ENCODE data around the gene LHX2.

The LHX2 gene

DNA sequence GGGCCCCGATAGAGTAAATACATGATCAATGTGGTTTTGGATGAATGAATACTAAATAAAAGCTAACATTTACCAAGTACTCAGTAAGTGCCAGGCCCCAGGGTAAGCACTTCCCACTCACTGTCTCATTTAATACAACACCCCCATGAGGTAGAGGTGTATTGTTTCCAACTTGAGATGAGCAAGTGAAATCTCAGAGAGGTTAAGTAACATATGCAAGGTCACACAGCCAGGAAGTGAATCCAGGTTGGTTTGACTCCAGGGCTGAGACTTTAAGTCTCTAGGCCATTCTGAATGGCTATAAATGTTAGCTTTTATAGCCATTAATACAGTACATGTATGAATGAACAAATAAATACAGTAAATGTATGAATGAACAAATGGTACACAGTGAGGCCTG lies 39.4 kb downstream of the LHX2 start:
- in situ Hi-C loops (cut with HindIII; ENCODE audit: low sequenced_read_pairs): no loop called here

DNA sequence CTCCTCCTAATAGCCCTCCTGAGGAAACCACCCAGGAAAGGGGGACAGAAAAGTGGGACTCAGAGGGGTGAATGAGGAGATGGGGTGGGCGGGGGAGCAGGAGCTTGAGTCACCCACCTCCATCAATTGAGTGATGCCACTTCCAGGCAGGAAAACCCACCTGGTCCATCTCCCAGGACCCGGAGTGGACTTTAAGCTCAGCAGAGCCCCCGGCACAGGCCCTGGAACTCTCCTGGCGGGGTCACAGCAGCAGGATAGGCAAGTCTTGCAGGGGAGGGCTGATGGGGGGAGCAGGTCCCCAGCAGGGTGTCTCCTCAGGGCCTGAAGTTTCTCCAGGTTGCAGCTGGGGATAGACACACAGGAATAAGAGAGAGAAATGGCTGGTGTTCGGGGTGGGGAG lies 40.8 kb downstream of the LHX2 start:
- in situ Hi-C loops (cut with HindIII; ENCODE audit: low sequenced_read_pairs): no loop called here

DNA sequence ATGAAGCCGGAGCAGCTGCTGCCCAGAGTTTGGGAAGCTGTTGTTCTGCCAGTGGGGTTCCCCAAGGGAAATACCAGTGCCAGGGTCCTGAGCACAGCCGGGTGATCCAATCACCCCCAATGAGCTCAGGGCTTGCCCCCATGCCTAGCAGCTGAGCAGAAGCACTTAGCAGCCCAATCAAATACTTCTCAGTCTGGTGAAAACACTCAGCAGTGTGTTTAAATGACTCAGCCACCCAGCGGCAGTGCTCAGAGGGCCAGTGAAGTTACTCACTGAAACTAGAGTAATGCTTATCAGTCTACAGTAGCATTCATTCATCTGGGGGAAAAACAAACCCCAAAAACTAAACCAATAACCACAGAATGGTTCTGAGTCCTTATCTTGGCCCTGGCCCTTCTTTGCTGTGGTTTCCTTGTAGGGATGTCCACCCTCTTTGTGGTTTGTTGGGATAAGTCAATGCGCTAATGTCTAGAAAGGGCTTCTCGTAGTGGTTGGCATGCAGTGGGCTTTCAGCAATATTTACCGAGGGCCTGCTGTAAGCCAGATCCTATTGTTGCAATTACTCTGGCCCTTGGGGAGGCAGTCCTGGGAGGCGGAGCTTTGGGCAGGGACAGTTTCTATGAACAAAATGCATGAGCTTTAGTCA lies 43.1 kb downstream of the LHX2 start:
- in situ Hi-C loops (cut with HindIII; ENCODE audit: low sequenced_read_pairs): no loop called here

GRCh38 chr9:124060844-124061605 lies 49.5 kb downstream of the LHX2 start:
- in situ Hi-C loops (cut with HindIII; ENCODE audit: low sequenced_read_pairs): no loop called here

DNA sequence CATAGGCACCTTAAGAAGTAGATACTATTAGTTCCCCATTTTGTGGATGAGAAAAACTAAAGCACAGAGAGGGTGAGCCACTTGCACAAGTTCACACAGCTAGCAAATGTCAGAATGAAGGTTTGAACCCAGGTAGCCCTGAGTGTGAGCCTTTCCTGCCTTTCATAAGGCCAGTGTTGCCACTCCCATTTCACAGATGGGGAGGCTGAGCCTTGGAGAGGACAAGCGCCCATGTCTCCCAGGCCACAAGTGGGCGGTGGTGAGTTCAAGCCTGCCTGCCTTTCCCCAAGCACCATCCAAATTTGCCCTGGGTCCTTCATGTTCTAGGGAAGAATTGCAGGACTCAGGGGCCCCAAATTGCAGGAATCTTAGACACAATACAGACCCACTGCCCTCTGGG lies 50.6 kb downstream of the LHX2 start:
- in situ Hi-C loops (cut with HindIII; ENCODE audit: low sequenced_read_pairs): no loop called here

DNA sequence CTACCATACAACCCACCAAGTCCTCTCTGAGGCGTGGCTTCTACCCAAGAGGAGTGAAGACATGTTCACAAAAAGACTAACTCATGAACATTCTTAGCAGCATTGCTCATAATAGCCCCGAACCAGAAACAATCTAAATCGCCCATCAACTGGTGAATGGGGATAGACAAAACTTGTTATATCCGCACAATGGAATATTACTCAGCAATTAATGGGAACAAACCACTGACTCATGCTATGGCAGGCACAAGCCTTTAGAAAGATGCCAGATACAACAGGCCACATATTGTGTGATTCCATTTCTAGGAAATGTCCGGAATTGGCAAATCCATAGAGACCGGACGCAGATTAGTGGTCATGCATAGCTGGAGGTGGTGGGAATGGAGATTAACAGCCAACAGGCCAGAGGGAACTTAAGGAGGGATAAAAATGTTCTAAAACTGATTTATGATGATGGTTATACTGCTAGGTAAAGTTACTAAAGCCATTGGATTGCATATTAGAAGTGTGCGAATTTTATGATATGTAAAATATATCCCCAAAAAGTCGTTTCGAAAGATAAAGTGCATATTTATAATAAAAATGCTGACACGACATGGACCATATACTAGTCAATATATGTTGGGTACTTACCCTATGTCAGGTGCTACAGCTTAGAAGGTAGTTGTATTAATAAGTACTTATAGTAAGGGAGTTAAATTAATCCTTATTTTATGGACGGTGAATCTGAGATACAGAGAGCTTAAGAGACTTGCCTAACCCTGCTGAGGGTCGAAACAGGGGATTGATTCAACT lies 55.4 kb downstream of the LHX2 start:
- in situ Hi-C loops (cut with HindIII; ENCODE audit: low sequenced_read_pairs): no loop called here

DNA sequence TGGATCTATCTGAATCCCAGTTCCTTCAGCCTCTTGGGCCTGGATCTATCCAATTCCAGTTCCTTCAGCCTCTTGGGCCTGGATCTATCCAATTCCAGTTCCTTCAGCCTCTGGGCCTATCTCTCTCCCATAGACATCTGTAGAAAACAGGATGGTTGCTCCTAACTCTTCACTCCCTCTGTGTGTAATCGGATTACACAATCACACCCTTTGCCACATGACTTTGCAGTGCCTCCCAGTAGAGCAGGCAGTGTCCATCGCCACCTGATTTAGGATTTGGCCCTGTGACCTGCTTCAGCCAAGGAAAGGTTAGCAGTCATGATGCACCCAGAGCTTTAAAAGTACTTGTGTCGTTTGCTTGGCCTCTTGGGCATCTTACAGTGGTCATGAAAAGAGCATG lies 56.7 kb downstream of the LHX2 start:
- in situ Hi-C loops (cut with HindIII; ENCODE audit: low sequenced_read_pairs): no loop called here

DNA sequence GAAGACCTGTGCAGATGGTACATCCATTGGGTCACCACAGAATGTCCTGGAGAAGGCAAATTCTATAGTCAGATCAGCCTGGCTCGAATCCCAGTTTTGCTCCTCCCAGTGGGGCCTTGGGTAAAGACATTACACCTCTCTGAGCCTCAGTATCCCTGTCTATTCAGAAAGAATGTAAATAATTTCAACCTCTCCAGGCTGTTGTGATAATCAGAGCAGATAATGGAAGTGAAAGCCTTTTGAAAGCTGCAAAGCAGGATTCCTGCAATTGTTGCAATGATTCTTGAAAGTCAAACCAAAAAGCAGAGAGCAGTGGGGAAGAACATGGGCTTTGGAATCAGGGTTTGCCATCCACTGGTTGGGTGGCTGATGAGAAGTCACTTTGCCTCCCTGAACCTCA lies 63.2 kb downstream of the LHX2 start:
- in situ Hi-C loops (cut with HindIII; ENCODE audit: low sequenced_read_pairs): no loop called here

DNA sequence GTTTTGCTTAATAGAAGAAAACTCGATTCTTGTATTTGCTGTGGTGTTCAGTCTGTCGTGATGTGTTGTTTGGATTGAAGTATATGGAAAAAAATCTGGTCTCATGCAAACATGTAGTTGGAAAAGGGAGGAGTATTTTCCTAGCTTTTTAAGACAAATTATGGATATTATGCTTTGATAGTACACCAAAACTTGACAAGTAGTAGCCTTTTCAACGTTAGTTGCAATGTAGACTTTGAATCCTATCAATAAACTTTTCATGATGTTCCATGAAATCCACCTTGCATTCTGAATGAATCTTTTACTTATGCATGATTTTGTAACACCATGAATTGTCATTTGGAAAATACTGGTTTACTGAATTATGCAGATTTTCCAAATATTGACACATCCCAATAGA lies 64.2 kb downstream of the LHX2 start:
- in situ Hi-C loops (cut with HindIII; ENCODE audit: low sequenced_read_pairs): no loop called here

DNA sequence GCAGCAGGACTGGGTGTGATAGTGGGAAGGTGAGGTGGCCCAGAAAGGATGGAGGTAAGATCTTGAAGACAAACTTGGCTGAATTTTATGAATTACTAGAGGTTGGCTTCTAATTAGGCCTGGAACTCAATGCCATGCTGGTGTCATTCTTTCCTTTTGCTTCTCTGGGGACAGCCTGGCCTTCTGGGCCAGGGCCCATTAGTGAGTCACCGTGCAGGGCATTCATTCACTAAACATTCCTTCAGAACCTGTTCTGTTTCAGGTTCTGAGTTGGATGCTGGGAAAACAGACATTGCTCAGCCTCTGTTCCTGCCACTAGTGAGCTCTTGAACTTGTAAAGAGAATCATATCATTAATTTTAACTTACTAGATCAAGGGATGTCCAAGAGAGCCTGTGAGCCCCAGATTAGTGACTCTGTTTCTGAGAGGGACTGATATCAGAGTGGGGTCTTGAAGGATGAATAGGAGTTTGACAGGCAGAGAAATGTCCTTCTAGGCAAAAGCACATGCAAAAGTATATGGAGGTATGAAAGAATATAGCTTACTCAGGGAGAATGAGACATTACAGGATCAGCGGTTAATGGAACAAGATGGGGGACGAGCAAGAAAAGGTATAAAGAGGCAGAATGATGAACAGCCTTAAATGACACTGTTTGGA lies 66.5 kb downstream of the LHX2 start:
- in situ Hi-C loops (cut with HindIII; ENCODE audit: low sequenced_read_pairs): no loop called here

DNA sequence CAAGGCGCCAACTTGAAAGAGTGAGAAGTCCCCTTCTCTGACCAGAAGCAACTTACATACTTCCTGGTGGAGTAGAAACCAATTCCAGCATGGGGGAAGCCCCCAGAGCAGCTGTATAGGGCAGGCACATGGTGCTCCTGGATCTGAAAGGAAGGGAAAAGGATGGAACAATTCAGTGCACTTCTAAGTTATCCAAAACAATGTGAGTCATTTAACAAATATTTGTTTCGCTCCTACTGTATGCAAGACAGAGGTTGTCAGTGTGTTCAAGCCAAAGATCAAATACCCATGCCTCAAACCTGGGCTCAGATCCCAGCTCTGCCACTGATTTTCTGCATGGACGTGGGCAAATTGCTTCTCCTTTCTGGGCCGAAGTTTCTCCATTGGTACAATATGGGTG lies 67.1 kb downstream of the LHX2 start:
- in situ Hi-C loops (cut with HindIII; ENCODE audit: low sequenced_read_pairs): no loop called here

DNA sequence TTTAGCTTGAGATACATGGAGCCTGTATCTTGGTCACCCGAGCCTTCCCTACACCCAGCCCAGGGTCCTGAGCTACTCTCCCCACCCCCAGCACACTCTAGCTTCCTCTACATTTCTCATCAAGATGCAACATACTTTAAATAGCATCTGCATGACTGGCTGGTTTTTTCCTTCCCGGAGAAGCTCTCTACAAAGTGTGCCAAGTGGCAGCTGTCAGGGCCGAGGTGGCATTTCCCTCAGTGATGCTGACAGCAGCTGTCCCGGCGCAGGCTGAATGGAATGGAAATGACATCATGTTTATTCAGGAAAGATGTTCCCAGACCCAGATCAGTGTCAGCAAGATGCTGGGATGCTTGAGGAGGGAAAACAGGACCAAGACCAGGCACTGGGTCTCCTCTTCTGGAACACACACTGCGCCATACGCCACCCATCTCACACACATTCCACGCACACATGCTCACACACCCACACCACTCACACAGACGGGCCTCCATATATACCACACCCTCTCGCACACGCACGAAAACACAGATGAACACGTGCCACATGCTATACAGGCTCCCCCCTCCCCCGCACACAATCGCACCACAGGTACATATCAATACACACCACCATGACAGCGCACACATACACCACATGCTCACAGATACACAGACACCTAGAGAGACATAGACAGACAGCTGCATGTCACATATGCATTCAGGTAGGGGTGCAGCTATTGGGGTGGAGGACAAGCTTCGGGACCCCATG lies 67.8 kb downstream of the LHX2 start:
- in situ Hi-C loops (cut with HindIII; ENCODE audit: low sequenced_read_pairs): no loop called here

DNA sequence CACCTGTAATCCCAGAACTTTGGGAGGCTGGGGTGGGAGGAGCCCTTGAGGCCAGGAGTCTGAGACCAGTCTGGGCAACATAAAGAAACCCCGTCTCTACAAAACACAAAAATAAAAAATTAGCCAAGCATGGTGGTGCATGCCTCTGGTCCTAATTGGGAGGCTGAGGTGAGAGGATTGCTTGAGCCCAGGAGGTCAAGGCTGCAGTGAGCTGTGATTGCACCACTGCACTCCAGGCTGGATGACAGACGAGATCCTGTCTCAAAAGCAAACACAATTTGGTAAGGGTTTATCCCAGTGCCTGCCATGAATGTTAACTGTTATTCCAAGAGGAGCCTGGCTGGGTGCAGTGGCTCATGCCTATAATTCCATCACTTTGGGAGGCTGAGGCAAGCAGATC lies 71.1 kb downstream of the LHX2 start:
- in situ Hi-C loops (cut with HindIII; ENCODE audit: low sequenced_read_pairs): no loop called here
